ENCODE data around the gene RPP38. TPM values are rescaled to one million over a fixed set of nuclear protein-coding genes. Genes with fewer than 3 reads are reported as not detected.

Gene RPP38
- total and polyA plus RNA-seq, 2 of the 13 experiments (the other 11 are each of a cell fraction or from before 2014, with no cell fraction given): 11.7 to 16.4 TPM

GRCh38 chr10:15152556-15152955 is 55.4 kb downstream of the RPP38 start:
- DNase-seq (ENCODE audit: low spot score): no peak
- H3K9ac ChIP-seq (ENCODE audit: insufficient read depth, low read depth, low read length): peak overlapping the region; percentile 50
- ATAC-seq: peak; percentile 57
- ChIA-PET POLR2A (interaction anchor here (0.9 to 2.7 kb wide), 10 partner anchors 10 to 193 kb away, joined by 3 to 11 read pairs (median 5); partner anchors contain the start of genes MEIG1 and NMT2), CTCF (ENCODE audit: low intra/inter-chr PET ratio, low total read pairs) (no interaction called here)
- TF ChIP-seq MYPOP (CRISPR knock-in tag; IDR thresholded peaks at IDR 0.05): no peak
- peak; percentile 82 for TF ChIP-seq ZNF652 (CRISPR knock-in tag; IDR thresholded peaks at IDR 0.05; ENCODE audit: borderline replicate concordance, low read depth)
- peak overlapping the region; percentile 84 for H3K27ac ChIP-seq (ENCODE audit: extremely low read length, insufficient read depth, low read length)
- FAIRE-seq: no peak
- peak overlapping the region; percentile 65 for H3K4me2 ChIP-seq (ENCODE audit: low read depth, low read length)
- H3K36me3 ChIP-seq (replicated peaks in 1 of 2; ENCODE audit: control insufficient read depth in 1 of 2, insufficient read depth in 2 of 2, low read length in 2 of 2): peaks cover 0 to 3% of the 10 kb centered on the region in 2 experiments; a peak in 1 of 5 replicates
- no peak overlapping the region for H2AFZ ChIP-seq (ENCODE audit: low read length)
- no peaks in the 10 kb centered on the region for H3K9me3 ChIP-seq (ENCODE audit: low read length)
- intact Hi-C loops (cut with micrococcal nuclease; ENCODE audit: unreplicated experiment): no loop called here
- H3K4me3 ChIP-seq (replicated peaks in 1 of 3; ENCODE audit: insufficient read depth in 1 of 3, low read depth in 2 of 3, low read length in 3 of 3): peak overlapping the region; percentile 2 to 26 (median 9); a peak in 1 of 6 replicates
- H4K20me1 ChIP-seq (ENCODE audit: insufficient read depth, low read length): no peaks in the 10 kb centered on the region
- H3K27me3 ChIP-seq (ENCODE audit: control insufficient read depth in 1 of 2, insufficient read depth in 2 of 2, low read length in 2 of 2): no peaks in the 10 kb centered on the region
- peaks cover 66% of the 10 kb centered on the region for H3K79me2 ChIP-seq (ENCODE audit: insufficient read depth, low read length)
- H3K4me1 ChIP-seq (ENCODE audit: insufficient read depth, low read length): peaks cover 45% of the 10 kb centered on the region
- BruUV-seq (replicated peaks): no TSS peak
- in situ Hi-C loops (cut with HindIII; ENCODE audit: extremely low pct_ligation_motif_present, low pct_unique_long_range_greater_than_20kb): no loop called here

Other genes starting within 250 kb of the RPP38 start
- gene SUV39H2, start 218.5 kb upstream of the RPP38 start, total RNA-seq (2016; rRNA removed; fragmentation: Illumina TruSeq; extraction: Trizol): 44.3 and 68.8 TPM in 2 replicates
- 5.9 and 9.0 TPM in 2 replicates for gene SUV39H2, start 218.5 kb upstream of the RPP38 start, polyA plus RNA-seq (2011; rRNA removed)
- gene DCLRE1C, start 143.3 kb upstream of the RPP38 start, total RNA-seq (2016; rRNA removed; fragmentation: Illumina TruSeq; extraction: Trizol): 10.3 and 11.5 TPM in 2 replicates
- 2.3 and 3.0 TPM in 2 replicates for gene DCLRE1C, start 143.3 kb upstream of the RPP38 start, polyA plus RNA-seq (2011; rRNA removed)
- gene MEIG1, start 138.0 kb upstream of the RPP38 start, total RNA-seq (2016; rRNA removed; fragmentation: Illumina TruSeq; extraction: Trizol): not detected in 2 replicates
- not detected in 2 replicates for gene MEIG1, start 138.0 kb upstream of the RPP38 start, polyA plus RNA-seq (2011; rRNA removed)
- not detected in 2 replicates for gene OLAH, start 53.4 kb upstream of the RPP38 start, total RNA-seq (2016; rRNA removed; fragmentation: Illumina TruSeq; extraction: Trizol)
- gene OLAH, start 53.4 kb upstream of the RPP38 start, polyA plus RNA-seq (2011; rRNA removed): 0.13 and 0.51 TPM in 2 replicates
- 2.6 and 4.0 TPM in 2 replicates for gene ACBD7, start 8.6 kb upstream of the RPP38 start, total RNA-seq (2016; rRNA removed; fragmentation: Illumina TruSeq; extraction: Trizol)
- 1.1 and 1.4 TPM in 2 replicates for gene ACBD7, start 8.6 kb upstream of the RPP38 start, polyA plus RNA-seq (2011; rRNA removed)
- 23.8 and 28.0 TPM in 2 replicates for gene NMT2, start 71.3 kb downstream of the RPP38 start, total RNA-seq (2016; rRNA removed; fragmentation: Illumina TruSeq; extraction: Trizol)
- gene NMT2, start 71.3 kb downstream of the RPP38 start, polyA plus RNA-seq (2011; rRNA removed): 8.9 and 10.1 TPM in 2 replicates